ENCODE data around the gene PWWP2B. TPM values are rescaled to one million over a fixed set of nuclear protein-coding genes. Genes with fewer than 3 reads are reported as not detected.
"Not testable (repeated sequence)": the region's sequence is repeated elsewhere in the genome, so short reads cannot be mapped to it uniquely, and the experiment has no call there.

PWWP2B gene
- total and polyA plus RNA-seq, 2 experiments from 2014 or later = 11.8 to 35.7 TPM

DNA sequence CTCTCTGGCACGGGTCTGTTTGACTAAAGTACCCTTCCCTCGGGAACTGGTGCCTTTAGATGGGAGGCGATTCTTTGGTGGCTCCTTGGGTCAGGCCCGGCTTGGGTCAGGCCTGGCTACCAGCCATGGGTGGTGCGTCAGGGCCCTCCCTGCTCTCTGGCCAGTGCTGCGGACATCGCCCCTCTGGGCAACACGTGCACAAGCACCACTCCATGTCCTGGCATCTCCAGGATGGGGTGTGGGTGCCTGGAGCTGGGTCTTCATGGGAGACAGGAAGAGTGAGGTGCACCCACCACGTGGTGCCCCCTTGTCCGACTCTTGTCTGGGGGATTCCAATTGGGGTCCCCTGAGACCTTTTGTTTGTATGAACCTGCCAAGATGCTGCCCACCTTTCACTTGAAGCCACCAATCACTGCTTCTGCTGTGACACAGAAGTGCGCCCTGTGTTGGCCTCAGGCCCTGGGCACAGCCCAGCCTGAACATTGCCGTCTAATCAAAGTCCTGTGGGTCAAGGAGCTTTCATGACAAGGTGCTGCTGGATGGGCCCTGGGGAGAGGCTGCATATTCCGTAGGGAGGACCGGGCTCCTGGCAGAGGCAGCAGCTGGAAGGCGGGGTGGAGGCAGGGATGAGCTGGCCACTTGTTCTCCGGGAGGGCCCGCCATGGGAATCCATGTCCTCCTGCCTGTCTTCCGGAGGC lies 11.1 kb upstream of the PWWP2B start:
- Histone ChIP-seq H3K4me1 (ENCODE audit: low read depth) (peaks cover 18% of the 10 kb centered on the region), H3K36me3 (no peaks in the 10 kb centered on the region), H3K27ac (no peak overlapping the region), H3K27me3 (no peaks in the 10 kb centered on the region), H3K9me3 (ENCODE audit: low read depth) (no peaks in the 10 kb centered on the region), H3K4me3 (no peak overlapping the region)
- no peak for DNase-seq (ENCODE audit: low read depth in 1 of 2, low spot score in 1 of 2)
- TF ChIP-seq, protein P1, sequence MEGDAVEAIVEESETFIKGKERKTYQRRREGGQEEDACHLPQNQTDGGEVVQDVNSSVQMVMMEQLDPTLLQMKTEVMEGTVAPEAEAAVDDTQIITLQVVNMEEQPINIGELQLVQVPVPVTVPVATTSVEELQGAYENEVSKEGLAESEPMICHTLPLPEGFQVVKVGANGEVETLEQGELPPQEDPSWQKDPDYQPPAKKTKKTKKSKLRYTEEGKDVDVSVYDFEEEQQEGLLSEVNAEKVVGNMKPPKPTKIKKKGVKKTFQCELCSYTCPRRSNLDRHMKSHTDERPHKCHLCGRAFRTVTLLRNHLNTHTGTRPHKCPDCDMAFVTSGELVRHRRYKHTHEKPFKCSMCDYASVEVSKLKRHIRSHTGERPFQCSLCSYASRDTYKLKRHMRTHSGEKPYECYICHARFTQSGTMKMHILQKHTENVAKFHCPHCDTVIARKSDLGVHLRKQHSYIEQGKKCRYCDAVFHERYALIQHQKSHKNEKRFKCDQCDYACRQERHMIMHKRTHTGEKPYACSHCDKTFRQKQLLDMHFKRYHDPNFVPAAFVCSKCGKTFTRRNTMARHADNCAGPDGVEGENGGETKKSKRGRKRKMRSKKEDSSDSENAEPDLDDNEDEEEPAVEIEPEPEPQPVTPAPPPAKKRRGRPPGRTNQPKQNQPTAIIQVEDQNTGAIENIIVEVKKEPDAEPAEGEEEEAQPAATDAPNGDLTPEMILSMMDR (IDR thresholded peaks at IDR 0.05; ENCODE audit: low read depth, low read length) = no peak

DNA sequence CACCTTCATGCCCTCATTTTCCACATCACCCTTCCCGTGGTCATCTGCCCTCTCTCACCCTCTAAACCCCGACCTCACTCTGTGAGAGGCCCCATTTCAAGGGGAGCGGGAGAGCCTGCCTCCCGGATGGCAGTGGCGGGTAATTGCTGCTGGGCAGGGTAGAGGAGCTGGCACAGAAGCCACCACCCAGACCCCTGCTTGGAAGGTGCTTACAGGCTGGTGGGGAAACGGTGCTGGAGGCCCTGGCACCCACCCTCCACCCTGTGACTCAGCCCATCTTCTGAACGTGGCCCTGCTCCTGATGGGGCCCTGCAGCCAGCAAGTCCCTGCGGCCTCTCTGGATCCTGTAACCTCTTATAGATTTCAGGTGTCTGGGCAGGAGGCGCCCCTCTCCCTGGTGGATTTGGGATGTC lies 10.6 kb upstream of the PWWP2B start:
- no peak for DNase-seq (ENCODE audit: low read depth in 1 of 2, low spot score in 1 of 2)
- no peak overlapping the region for H3K27ac ChIP-seq
- H3K4me1 ChIP-seq (ENCODE audit: low read depth) = peaks cover 23% of the 10 kb centered on the region
- H3K36me3 ChIP-seq = no peaks in the 10 kb centered on the region
- TF ChIP-seq, protein P1 (IDR thresholded peaks at IDR 0.05; ENCODE audit: low read depth, low read length) = no peak
- H3K27me3 ChIP-seq = no peaks in the 10 kb centered on the region
- no peak overlapping the region for H3K4me3 ChIP-seq
- no peaks in the 10 kb centered on the region for H3K9me3 ChIP-seq (ENCODE audit: low read depth)

DNA sequence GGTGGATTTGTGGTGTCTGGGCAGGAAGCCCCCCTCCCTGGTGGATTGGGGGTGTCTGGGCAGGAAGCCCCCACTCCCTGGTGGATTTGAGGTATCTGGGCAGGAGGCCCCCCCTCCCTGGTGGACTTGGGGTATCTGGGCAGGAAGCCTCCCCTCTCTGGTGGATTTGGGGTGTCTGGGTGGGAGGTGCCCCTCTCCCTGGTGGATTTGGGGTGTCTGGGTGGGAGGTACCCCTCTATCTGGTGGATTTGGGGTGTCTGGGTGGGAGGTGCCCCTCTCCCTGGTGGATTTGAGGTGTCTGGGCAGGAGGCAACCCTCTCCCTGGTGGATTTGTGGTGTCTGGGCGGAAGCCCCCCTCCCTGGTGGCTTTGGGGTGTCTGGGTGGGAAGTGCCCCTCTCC lies 10.1 kb upstream of the PWWP2B start:
- H3K27ac ChIP-seq; H3K27me3 ChIP-seq; H3K36me3 ChIP-seq; H3K9me3 ChIP-seq (ENCODE audit: low read depth); DNase-seq (ENCODE audit: low read depth in 1 of 2, low spot score in 1 of 2); H3K4me3 ChIP-seq: not testable (repeated sequence)
- peaks cover 25% of the 10 kb centered on the region for H3K4me1 ChIP-seq (ENCODE audit: low read depth)

DNA sequence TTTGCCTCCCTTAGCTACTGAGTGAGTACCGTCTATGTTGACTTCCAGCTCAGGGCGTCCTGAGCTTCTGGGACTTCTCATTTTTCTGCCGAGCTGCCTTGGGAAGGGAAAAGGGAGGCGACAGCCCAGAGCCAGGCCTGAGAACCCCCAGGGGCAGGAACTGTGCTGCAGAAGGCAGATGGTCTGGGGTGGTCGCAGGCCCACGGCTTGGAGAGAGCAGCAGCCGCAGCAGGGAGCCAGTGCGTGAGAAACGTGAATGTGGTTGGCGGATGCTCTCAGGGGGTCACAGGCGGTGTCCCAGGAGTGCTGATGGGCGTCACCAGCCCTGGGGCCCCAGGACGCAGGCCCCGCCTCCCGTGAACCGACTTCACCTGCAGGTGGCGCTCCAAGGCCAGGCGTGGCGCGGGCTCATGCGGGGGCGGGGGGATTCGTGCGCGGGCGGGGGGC lies 9.2 kb upstream of the PWWP2B start:
- H3K27me3 ChIP-seq = no peaks in the 10 kb centered on the region
- H3K36me3 ChIP-seq = no peaks in the 10 kb centered on the region
- TF ChIP-seq, protein P1 (IDR thresholded peaks at IDR 0.05; ENCODE audit: low read depth, low read length) = peak; percentile 46
- H3K4me1 ChIP-seq (ENCODE audit: low read depth) = peaks cover 25% of the 10 kb centered on the region
- peak; percentile 59 to 87 for DNase-seq (ENCODE audit: low read depth in 1 of 2, low spot score in 1 of 2)
- no peaks in the 10 kb centered on the region for H3K9me3 ChIP-seq (ENCODE audit: low read depth)
- H3K27ac ChIP-seq = peak overlapping the region; percentile 78
- H3K4me3 ChIP-seq = no peak overlapping the region

DNA sequence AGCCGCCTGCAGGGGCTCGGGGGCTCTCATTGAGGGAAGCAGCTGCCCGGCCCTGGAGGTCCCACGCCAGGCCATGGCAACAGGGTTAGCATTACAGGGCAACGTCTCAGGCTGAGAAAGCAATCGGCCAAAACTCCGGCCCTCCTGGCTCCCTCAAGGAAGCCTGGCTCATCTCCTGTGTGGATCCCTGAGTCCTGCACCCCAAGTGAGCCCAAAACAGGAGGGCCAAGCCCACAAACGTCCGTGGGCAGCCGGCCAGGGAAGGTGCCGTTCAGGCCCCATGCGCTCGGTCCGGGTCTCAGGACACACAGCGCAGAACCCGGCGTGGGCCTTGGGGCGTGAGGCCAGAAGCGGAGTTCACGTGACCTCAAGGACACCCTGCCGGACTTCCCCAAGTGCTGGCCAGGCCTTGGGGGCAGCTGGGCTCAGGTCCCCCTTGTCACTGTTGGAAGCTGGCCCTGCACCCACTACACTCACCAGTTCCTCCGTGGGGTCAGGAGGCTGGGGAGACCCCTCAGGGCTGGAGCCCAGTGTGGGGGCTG lies 8.0 kb upstream of the PWWP2B start:
- Histone ChIP-seq H3K4me1 (ENCODE audit: low read depth) (peaks cover 25% of the 10 kb centered on the region), H3K9me3 (ENCODE audit: low read depth) (no peaks in the 10 kb centered on the region), H3K27me3 (no peaks in the 10 kb centered on the region), H3K4me3 (no peak overlapping the region), H3K27ac (no peak overlapping the region), H3K36me3 (no peaks in the 10 kb centered on the region)
- DNase-seq (ENCODE audit: low read depth in 1 of 2, low spot score in 1 of 2) = no peak
- TF ChIP-seq, protein P1 (IDR thresholded peaks at IDR 0.05; ENCODE audit: low read depth, low read length) = no peak

DNA sequence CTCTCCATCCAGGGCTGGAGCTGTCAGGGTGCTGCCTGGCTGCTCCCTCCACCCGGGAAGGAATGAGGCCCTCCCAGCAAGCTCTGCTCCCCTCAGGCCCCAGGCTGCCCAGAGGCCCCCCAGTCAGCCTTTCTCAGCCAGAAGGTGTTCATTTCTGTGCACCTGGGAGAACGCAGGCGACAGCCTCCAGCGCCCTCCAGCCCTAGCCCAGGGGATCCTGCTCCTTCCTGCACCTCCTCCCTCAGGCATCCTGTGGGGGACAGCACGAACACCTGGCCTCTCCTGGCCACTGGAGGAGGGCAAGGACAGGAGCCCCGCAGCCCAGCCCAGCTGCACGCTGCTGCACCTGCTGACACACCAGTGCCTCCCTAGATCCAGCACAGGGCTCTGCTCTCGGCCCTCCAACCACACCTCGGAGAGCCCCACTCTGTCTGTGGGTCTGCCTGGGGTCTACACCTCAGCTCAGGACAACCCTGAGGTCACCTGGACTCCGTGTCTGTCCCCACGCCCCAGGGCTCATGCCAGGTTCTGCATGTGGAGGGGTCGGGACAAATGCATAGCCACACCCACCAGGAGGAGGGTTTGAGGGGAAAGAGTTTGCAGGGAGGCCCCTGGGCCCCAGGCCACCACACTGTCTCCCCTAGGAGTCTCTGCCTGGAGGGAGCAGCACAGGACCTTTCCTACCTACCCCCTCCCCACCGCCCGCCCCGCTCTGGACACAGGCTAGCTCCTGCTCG lies 7.4 kb upstream of the PWWP2B start:
- DNase-seq (ENCODE audit: low read depth in 1 of 2, low spot score in 1 of 2) = no peak
- Histone ChIP-seq H3K27ac (no peak overlapping the region), H3K27me3 (no peaks in the 10 kb centered on the region), H3K9me3 (ENCODE audit: low read depth) (no peaks in the 10 kb centered on the region), H3K36me3 (no peaks in the 10 kb centered on the region), H3K4me1 (ENCODE audit: low read depth) (peaks cover 25% of the 10 kb centered on the region), H3K4me3 (no peak overlapping the region)
- TF ChIP-seq, protein P1 (IDR thresholded peaks at IDR 0.05; ENCODE audit: low read depth, low read length) = no peak
